Cardiac fibroblast (primary cell): ENCODE measurements around the gene ABCD4.

Source experiments
- DNase-seq, 2 donors: peaks; one replicate each; pipeline versions ENCODE4 v3.0.0 to v3.0.0-alpha.2; 2010; ENCODE audit warnings: low read depth in 2 of 2
- H3K4me3 ChIP-seq, 2 donors: replicated peaks in 1 of 2; 1 replicate in 1 of 2; 2 replicates in 1 of 2; pipeline ENCODE4 v1.5.1; 2011; ENCODE audit warnings: low read depth in 2 of 2, low read length in 2 of 2, mild to moderate bottlenecking in 2 of 2, moderate library complexity in 1 of 2
- TF ChIP-seq, protein P1 (sequence below): IDR thresholded peaks from one replicate; pipeline ENCODE4 v1.5.1; 2011; ENCODE audit warnings: low read depth, mild to moderate bottlenecking, low read length, inconsistent platforms

Gene ABCD4

DNA sequence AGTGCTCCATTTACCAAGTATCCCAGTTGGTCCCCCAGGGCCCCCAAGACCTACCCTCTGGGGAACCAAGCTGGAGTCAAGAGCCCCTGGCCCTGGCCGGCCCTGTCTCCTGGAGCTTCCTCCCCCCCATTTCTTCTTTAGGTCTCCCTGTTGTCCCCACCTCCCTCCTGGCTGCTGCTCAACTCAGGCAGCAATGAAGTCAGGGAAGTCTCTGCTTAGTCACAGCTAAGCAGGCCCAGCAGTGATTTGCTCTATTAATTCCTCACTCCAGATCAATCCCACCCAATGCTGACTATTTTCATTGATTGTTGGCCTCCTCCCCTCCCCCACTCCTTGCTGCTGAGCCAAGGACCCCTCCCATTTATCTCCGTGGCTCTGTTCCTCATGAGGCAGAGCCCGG is 35.1 kb downstream of the ABCD4 start:
- DNase-seq: peak in 1 of 2 donors; percentile 16
- TF ChIP-seq, protein P1, sequence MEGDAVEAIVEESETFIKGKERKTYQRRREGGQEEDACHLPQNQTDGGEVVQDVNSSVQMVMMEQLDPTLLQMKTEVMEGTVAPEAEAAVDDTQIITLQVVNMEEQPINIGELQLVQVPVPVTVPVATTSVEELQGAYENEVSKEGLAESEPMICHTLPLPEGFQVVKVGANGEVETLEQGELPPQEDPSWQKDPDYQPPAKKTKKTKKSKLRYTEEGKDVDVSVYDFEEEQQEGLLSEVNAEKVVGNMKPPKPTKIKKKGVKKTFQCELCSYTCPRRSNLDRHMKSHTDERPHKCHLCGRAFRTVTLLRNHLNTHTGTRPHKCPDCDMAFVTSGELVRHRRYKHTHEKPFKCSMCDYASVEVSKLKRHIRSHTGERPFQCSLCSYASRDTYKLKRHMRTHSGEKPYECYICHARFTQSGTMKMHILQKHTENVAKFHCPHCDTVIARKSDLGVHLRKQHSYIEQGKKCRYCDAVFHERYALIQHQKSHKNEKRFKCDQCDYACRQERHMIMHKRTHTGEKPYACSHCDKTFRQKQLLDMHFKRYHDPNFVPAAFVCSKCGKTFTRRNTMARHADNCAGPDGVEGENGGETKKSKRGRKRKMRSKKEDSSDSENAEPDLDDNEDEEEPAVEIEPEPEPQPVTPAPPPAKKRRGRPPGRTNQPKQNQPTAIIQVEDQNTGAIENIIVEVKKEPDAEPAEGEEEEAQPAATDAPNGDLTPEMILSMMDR: no peak
- no peak overlapping the region for H3K4me3 ChIP-seq

GRCh38 chr14:74265301-74265965 is 37.3 kb downstream of the ABCD4 start:
- DNase-seq: no peak
- TF ChIP-seq, protein P1: no peak
- no peak overlapping the region for H3K4me3 ChIP-seq

DNA sequence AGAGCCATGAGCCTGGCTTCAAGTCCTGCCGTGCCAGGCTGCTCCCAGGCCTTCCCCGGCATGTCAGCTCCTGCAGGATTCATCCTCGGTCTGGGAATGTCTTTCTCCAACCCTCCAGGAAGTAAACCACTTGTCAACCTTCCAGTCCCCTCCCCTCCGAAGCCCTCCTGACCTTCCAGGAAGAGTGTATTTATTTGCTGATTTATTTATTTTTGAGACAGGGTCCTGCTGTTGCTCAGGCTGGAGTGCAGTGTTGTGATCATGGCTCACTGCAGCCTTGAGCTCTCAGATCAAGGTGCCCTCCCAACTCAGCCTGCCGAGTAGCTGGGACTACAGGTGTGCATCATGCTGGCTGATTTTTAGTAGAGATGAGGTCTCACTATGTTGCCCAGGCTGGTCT is 38.8 kb downstream of the ABCD4 start:
- H3K4me3 ChIP-seq: no peak overlapping the region
- no peak for DNase-seq
- TF ChIP-seq, protein P1: no peak

DNA sequence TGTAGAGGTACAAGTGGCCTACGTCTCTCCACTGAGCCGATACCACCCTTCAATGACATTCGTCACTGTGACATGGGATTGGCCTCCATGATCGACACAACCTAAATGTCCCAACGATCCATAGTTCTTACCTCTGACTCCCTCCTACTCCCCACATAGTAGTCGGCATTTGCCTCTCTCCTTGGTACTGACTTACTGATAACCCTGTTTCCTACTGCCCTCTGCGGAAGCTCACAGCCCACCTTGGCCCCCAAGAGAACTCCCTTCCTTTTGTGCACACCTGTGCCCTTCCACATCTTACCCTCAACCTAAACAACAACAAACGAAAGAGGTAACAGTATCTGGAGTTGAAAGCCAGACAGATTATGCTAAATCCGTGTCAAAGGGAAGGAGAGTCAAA is 39.6 kb downstream of the ABCD4 start:
- TF ChIP-seq, protein P1: no peak
- no peak for DNase-seq
- no peak overlapping the region for H3K4me3 ChIP-seq

- no peak for DNase-seq
- H3K4me3 ChIP-seq: no peak overlapping the region
- TF ChIP-seq, protein P1: no peak
These were observed 40.7 kb downstream of the ABCD4 start for GRCh38 chr14:74262076-74262475.

DNA sequence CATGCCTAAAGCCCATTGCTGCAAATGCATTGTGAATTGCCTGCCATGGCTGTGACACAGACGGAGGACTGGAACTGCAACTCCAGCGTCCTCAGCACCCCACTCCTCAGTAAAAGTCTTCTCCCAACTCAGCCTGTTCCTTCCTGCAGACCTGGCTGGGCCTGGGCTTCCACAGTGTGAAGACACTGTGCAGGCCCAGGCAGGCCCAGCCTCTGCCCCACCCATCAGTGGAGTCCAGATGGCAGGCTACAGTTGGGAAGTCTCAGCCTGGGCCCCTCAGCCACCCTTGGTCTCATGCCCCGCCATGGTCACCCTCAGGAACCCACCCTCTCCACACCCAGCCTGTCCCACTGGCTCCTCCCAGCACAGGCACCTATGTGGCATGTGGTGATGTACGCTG is 41.4 kb downstream of the ABCD4 start:
- TF ChIP-seq, protein P1: no peak
- H3K4me3 ChIP-seq: no peak overlapping the region
- DNase-seq: no peak
